DMS79 treated with DMSO at 0.1 percent for 48 hours (cell line): ENCODE measurements around the gene TNKS2.

ENCODE experiments used
- DNase-seq: peaks from one replicate; lab custom pipeline; 2025; lab: John Stamatoyannopoulos, UW

TNKS2 gene

GRCh38 chr10:91908337-91909116 lies 110.3 kb downstream of the TNKS2 start:
- DNase-seq, result peak; percentile 34

DNA sequence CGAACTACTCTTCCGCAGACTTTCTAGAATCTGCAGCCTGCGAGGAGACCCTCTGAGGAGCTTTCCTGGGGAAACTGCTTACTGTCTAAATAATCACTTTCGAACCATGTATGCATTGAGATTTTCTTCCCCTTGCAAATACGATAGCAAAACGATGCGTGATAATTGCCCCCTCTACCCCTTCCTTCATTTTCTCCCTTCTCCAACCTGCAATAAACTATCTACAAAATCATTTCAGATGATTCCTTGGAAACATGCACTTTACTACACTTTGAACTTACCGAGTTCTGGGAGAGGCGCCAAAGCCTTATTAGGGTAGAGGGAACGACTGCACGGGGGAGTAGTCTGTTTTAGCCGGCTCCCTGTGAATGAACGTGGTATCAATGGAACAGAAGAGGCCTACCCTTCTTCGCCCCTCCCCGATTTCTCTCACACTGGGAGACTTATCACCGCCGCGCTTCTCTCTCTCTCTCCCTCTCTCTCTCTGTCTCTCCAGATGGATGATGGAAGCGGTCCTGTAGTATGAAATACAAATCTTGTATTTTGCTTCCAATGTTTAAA lies 111.0 kb downstream of the TNKS2 start, which contains the start of gene FGFBP3:
Gene FGFBP3, minus strand, starts transcription at position 370 of the 561 bp plus-strand sequence. CDS start 517 bp downstream, outside the sequence.
- peak; percentile 31 for DNase-seq

GRCh38 chr10:91910467-91910866 lies 112.2 kb downstream of the TNKS2 start:
- no peak for DNase-seq
